UCSD-AML1 (cell line): Measurements from ENCODE around the gene TNP1.

Experiments
- DNase-seq: peaks from one replicate; lab custom pipeline; 2025; ENCODE audit not compliant: unreplicated experiment; lab: John Stamatoyannopoulos, UW

TNP1 gene

DNA sequence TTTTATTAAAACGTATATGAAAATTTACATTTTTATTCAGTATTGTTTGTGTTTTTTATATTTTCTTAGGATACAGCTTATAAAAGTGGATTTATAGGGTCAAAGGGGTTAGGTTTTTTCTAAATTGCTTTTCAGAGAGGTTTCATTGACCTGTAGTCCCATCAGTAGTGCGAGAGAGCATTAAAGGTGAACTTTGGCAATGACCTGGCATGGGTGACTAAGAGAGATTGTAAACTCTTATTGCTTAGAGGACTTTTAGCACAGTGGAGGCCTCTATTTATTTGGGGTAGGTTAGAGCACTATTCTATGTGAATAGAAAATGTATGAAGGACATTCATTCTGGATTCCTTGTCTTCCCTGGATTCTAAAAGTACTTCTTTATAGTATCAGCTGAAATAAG, 16.0 kb upstream of the TNP1 start:
- no peak for DNase-seq

DNA sequence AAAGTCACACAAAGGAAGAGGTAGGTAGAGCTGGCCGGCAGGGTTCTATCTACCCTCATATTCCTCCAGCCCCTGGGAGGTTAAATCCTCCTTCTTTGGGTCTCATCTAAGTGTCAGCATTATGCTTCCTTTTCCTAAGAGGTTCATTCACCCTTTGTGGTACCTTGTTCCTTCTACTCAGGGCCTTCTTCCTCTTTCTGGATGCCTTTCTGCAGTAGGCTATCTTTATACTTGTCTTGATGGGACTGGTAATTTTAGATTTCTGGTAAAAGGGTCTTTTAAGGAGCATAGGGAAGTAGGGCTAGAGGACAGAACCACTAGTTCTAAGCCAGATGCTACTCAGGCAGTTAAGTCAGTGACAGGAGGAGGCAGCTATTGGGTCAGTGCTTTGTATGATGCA, 13.7 kb upstream of the TNP1 start:
- DNase-seq: no peak

DNA sequence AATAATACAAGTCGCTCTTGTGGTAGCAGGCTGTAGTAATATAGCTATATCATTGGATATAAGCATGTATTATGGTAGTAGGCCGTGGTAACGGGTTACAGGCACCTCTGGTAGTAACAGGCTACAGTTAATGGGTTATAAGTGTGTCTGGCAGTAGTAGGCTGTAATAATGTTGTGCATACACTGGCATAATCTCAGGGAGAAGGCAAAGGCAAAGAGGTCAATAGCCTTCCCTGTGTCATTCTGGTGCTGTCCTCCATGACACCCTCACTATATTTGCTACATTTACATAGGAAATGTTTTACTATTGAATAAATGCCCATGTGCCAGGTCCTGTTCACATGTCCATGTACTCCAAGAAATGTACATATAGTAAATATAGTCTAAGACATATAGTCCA, 12.8 kb upstream of the TNP1 start:
- DNase-seq: no peak

DNA sequence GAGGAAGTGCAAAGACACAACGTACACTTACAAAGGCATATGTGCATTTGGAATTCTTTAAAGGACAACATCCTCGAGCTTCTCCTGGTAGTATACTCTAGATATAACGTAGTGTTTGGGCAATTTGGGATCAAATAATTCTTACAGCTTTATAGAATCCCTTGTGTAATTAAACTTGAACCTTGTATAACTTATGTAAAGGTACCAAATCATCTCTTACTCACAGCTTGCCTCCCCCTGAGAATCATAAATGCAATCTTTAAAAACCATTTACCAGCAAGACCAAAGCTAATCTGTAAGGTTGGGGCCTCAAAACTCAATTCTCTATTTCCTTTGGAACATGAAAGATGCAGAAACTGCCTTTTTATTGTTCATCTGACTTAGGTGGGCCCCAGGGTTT, 12.2 kb upstream of the TNP1 start:
- DNase-seq: no peak

DNA sequence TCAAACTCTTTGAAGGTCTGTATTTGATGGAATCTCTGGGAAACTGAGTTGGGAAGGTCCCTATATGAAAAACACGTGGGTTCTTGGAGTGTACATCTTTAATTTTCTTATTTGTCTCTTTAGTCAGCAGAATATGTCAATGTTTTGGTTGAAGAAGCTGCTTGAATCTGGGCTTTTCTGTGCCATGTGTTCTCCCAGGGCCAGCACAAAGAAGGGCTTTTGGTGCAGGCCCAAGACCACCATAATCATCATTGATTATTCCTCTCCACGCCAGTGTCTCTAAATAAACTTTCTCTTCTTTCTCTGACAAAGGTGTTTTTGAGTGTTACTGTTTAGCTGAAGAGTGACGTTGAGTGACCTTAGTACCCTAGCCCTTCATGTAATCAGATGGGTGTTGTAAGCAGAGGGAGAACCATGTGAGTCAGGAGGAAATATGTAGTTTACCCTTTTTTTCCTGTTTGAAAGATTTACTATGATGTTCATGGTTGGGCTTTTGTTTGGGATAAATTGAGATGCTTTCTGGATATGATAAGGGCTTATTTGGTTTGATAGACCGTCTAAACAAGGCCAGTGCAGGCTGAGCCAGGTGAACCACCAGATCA, 11.6 kb upstream of the TNP1 start:
- no peak for DNase-seq

DNA sequence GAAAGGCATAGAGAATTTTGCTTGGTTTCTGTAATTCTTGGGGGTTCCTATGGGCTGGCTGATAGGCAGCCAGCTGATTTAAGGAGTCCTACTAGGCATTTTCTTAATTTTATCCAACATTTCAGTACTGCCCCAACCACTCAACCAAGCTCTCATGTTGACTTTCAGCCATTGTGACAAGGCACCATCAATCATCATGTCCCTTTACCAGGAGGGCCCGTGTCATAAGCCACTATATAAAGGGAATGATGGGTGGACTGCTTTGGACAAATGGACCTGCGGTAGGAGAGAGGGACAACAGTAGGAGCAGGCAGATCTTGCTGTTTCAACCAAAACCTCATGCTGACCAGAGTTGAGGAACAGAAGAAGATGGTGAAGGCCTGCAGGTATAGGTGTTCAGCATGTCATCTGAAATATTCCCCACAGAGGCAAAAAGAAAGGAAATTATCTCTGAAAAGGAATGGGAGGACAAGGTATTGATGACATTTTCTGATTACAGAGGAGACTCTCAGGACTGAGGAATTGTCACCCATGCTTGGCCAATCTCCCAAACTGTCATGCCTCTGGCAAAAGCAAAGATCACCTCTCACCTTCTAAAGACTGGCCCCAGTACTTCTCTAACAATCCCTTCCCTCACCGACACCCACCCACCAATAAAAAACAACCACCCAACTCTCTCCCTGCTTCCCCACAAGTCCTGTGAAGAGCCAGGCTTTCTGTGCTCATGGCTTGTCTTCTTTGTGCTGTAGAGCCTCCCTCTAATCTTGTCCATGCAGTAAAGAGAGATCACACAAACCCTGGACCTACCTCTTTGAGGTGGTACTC, 10.9 kb upstream of the TNP1 start:
- DNase-seq: no peak

DNA sequence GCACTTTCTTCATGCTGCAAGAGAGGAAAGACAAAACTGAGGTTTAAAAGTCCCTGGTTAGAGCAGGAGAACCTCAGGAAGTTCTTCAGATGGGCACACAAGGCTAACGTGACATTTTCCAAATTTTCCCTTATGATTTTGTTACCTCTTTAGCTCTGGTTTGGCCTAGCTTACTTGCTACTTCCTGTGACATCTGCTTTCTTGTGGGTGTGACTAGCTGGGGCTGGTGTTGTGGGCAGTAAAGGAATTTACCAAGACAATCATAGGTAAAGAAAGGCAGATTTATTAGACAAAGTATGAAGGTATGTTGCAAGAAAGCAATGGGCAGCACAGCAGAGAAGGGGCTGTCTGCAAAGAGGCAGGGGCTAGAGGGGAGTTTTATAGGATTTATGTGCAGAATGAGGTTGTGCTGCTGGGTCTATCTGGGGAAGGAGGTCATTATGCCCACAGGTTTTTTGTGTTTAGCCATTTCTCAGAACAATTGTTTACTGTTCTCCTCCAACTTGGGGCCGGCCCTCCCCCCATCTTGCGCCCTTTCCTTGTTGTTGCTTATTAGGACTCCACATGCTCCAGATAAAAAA, 6.7 kb upstream of the TNP1 start:
- DNase-seq: no peak

DNA sequence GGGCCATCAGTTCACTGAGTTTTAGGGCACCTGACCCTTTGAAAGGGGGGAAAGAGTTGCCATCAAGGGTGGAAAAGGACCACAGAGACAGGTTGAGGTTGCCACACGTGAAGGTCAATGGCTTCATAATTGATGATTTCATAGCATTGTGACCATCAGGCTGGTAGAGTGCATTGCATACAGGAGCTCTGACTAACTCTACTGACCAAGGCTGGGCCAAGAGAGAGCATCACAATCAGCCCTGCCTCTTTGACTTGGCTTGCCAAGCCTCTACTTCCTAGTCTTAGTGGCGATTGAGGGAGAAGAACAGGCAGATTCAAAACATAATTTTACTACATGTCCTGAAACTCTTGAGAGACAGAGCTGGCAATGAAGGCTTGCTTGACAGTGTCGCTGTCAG, 5.8 kb upstream of the TNP1 start:
- DNase-seq: no peak

DNA sequence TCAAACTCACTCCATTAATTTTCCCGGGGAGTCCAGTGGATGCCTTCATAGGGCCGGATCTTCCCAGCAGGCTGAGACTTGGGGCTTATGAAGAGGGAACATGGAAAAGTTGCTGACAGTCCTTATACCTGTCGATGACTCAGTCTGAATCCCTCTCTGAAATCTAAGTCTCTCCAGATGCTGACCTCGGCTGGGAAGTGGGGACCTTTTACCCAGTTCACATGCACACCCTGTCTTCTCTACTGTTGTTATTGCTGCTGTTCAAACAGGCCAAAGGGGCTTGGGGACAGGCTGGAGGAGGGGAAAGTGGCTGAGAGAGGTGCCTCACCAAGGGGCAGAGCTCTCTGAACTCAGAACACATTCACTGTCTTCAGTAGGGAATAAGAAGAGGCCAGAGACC, 4.1 kb upstream of the TNP1 start:
- no peak for DNase-seq

DNA sequence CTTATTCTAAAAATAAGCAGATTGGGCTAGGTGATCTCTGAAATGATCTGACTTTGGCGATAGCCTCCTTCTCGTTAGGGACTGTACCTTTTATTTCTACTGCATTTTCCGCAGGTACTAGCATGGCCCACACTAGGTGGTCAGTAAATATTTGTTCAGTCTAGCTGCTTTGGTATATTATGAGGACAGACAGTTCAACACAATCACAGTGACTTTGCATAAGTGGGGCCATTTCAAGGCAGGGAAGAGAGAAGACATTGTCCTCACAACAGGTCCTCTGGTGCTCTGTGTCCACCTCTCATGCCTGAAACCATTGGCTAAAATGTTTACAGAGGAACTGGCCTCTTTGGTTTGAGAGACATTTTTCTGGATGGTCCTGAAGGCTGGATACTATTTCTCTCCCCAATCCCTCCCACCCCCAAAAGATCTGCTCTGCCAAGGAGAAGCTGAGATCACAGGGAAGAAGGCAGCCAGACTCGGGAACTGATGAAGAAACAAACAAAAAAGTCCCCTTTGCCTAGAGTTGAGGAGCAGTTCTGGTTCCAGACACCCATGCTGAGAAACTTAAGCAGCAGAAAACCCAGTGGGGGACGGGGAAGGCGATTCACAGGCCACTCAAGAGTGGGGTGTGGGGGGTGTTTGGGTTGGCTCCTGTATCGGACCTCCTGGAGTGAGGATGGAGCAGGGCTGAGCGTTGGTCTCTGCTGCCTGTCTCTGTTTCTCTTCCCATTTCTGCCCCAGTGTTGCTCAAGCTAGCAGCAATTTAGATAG, 2.9 kb upstream of the TNP1 start:
- no peak for DNase-seq

DNA sequence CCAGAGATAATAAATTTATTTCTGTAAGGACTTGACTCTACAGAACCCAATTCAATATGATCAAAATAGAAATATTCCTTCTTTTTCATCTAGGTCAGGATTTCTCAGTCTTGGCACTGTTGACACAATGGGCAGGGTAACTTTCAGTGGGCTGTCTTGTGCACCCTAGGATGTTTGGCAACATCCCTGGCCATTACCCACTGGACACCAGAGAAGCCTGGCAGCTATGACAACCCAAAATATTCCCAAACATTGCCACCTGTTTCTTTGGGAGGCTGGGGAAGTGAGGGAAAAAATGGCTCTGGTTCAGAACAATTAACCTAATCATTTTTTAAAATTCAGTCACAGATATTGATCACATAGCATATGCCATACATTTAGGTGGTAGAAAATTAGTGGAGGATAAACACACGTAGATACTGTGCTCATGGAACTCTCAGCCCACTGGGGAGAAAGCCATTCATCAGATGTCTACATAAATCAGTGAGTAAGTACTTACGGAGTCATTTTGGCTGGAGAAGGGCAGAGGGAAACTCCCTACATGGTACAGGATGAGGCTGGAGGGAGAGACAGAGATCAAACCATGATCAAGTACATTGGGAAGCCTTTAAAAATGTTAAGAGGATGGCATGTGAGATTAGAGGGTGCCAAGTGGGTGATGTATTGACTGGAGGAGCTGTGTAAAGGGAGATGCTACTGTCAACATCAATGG, 718 bp upstream of the TNP1 start:
- no peak for DNase-seq

DNA sequence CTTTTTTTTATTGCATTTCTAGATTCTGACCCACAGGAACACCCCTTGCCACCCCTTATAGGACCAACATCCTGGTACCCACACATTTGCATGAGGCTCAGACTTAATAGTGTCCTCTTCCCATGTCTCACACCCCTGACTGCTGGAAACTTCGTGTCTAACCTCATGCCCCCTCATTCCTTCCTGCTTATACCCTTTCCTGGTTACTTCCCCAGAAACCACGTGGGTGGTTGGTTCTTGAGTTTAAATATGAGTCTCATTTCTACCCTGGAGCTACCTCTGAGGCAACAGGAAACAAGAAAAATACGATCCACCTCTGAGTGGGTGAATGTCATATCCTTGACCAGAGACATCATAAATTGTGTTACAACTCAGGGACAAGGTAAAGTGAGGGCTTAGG, 1.6 kb downstream of the TNP1 start:
- no peak for DNase-seq

DNA sequence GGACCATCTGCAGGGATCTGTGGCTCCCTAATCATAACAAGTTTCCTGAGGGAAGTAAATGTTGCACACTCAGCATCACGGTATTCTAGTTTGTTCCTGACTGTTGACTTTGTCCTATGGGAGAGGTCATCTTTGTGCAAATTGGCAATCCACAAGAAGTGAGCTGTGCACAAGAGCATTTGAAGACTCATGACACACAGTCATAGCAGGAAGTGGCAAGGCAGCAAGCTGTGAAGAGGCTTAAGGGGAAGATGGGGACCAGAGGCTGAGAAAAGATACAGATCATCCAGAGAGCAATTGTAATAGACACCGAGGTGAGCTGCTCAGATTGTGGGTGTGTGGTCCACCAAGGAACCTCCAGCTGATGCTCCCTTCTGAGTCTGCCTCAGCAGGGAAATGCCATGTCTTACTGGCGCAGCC, 2.7 kb downstream of the TNP1 start:
- no peak for DNase-seq

DNA sequence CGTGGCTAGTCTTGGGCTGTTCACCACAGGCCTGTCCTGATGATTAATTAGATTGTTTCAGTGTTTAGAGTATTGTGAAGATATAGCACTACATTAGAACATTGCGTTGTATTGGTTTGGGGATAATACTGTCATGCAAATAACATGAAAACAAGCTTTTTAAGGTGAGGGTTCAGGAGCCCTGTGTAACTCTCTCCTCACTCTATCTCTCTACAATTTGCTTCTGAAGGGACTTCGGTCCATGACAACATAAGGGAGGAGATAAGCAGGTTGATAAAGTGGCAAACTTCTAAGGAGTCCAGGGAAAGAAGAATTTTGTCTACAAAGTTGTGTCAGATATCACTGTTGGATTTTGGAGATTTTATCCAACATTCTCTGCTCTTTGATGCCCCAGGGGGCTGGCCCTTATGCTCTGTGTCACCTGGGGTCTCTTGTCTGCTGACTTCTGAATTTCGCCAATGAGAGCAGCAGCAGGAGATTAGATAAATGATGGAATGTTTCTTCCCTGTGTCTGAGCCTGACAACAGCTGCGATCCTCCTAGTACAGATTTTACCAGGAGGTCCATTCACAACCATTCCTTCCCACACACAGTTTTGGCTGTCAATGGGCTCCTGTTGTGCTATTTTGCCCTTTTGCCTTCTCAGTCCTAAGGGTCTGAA, 3.3 kb downstream of the TNP1 start:
- DNase-seq: no peak

DNA sequence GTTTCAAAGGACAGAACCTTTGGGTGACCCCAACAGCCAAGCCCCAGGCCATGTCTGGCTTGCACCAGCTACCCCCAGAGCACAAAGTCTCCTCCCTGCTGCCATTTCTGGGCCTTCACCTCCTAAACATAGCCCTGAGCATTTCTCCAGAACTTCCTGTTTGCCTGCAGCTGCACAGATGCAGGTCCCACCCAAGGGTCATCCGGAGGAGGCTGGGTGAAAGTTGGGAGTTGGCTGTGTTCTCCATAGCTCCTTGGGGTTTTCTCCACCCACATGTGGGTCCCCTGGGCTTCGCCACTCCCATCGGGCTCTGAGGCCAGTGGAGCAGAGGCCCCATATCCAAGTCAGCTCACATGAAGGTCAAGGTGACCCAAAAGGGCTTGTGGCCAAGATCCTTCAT, 4.3 kb downstream of the TNP1 start:
- no peak for DNase-seq

DNA sequence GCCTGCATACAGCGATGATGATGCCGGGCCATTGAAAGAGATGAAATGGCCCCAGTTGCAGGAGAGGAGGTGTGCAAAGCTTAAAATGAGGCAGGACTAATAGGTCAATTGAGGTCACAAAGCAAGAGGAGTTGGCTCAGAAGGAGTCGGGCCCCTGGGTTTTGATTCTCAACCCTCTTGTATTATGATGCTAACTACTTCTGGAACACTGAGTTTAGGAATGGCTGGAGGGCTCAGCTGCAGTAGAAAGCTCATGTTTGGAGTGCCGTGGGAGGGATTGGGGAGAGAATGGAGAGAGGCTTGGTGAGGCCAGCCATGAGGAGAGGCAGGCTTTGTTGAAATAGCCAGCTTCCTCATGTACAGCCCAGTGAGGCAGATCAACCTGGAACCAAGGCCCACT, 4.8 kb downstream of the TNP1 start:
- no peak for DNase-seq

DNA sequence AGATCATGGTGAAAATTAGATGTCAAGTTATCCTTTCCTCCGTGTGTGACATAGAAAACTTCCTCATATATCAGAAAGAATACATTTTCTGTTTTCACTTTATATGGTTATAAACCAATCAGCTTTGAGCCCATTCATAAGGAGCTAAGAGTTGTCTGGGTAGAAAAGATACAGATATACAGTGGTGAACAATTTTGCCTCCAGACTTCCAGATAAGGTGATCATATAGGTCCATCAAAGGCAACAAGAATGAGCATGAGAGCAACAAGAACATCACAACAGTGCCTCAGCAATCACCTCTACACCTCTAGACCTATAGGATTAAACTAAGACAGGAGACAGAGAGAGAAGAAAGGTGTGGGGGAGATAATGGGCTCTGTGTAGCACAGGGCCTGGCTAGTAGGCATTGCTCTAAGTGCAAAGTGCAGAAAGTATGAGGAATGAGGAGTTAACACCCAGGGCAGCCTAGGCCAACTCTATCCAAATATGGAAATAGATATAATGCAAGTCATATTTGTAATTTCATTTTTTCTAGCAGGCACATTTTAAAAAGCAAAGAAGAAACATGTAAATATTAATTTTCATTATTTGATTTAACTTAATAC, 8.3 kb downstream of the TNP1 start:
- no peak for DNase-seq

DNA sequence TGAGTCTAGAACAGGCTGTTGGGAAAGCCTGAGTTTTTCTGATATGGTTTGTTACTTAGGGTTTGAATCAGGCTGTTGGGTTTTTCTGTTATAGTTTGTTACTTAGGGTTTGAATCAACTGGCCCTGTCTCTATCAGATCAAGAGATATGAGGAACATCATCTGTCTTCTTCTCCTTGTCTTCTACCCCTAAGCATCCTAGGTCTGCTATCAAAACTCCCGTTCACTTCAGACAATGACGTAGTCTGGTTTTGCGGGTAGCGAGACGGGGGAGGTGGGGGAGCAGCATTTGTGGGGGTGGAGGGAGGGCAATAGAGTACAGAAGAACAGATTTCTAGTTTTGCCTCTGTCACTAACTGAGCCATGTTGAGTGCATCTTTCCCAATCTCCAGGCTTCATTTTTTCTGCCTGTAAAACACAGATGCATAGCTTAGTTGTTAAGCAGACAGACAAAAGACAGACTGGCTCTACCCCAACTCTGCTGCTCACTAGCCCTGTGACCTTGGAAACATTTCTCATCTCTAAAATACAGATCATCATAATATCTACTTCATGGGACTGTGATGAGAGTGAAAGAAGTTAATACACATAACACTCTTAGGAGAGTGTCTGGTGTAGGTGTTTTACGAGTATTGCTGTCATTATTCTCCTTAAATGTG, 9.1 kb downstream of the TNP1 start:
- DNase-seq: no peak

DNA sequence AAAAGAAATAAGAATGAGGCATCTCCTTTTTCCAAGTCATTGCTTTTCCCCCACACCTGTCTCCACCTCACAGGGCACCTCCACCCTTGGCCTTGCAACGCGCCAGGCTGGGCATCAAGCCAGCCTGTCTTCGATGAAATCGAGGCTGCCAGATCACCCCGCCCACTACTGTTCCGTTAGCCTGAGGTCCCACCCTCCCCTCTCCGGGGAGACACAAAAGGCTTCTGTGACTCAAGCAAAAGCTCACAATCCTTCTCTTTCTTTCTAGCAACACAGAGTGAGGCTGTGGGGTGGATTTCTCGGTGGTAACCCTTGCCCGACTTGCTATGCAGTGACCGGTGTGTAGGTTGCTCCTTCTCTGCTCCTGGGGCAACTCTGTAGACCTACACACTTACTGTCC, 9.9 kb downstream of the TNP1 start:
- no peak for DNase-seq

DNA sequence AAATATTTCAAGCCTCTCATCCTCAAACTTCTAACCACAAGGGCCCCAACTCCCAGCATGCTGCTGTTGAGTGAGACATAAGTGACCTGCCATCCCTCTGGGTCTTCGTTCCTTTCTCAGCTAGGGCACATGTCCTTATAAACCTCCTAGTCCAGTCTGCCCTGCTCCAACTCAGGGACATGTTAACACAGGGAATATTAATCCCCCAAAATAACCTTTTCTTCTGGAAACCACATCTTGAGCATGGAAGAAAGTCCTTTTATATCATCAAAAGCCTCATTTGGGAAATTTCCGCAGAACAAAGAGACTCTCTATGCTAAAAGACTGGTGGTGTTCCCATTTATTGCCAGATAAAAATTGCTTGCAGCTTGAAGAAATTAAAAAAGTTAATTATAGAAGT, 14.4 kb downstream of the TNP1 start:
- DNase-seq: no peak
